Mucosa of descending colon (tissue), 3 donors: ENCODE data around the gene SEMA6A. TPM values are rescaled to one million over a fixed set of nuclear protein-coding genes. Genes with fewer than 3 reads are reported as not detected.

Experiments
- ATAC-seq: fragments of 200-7000 bp; cut with Tn5 transposase; one replicate; pipeline ENCODE4 v1.9.1; 2020; ENCODE audit warnings: mild to moderate bottlenecking, moderate library complexity
- DNase-seq, 3 donors: peaks; one replicate each; pipeline ENCODE4 v3.0.0-alpha.2; 2020
- H3K36me3 ChIP-seq: fragments of 200-600 bp; one replicate; pipeline ENCODE4 v1.8.0; 2021; ENCODE audit warnings: low read depth, mild to moderate bottlenecking
- H3K4me1 ChIP-seq: fragments of 200-600 bp; one replicate; pipeline ENCODE4 v1.8.0; 2021; ENCODE audit warnings: low read depth, mild to moderate bottlenecking
- H3K4me3 ChIP-seq: fragments of 200-600 bp; one replicate; pipeline ENCODE4 v1.8.0; 2021; ENCODE audit warnings: mild to moderate bottlenecking
- H3K9me3 ChIP-seq: fragments of 200-600 bp; one replicate; pipeline ENCODE4 v1.8.0; 2021; ENCODE audit warnings: mild to moderate bottlenecking
- intact Hi-C, 2 donors: fragments of 100-400 bp; cut with DNase I in 1 of 2; cut with micrococcal nuclease in 1 of 2; formaldehyde crosslinking; loops; one replicate each; pipeline versions ENCODE4 v1.11.0 to v1.11.1; 2022; cut with DNase I, micrococcal nuclease
- total RNA-seq, 3 donors: library from RNA; stranded (reverse); fragmentation: NEBNext Ultra II Directional in 2 of 3; extraction: Animal tissue kit (Norgen Biotek cat#: 25700) in 2 of 3; gene quantifications; one replicate each; pipeline versions ENCODE4 v1.2.1 to v1.2.4, GENCODE V29; 2021 to 2023
- TF ChIP-seq, protein P1 (sequence below): fragments of 200-600 bp; IDR thresholded peaks from one replicate; pipeline ENCODE4 v1.8.0; 2022; ENCODE audit warnings: antibody characterized with exemption, mild to moderate bottlenecking
- donor health status: DM: no; HTN: no; CAD: no; lungs with moderate emphysema.
- donor health status: DM: no; HTN: no; CAD: no.
- donor health status: DM: no; HTN: yes; CAD: no.

The SEMA6A gene
- total RNA-seq, 3 donors from 2014 or later = 90.0 to 137 (median 106) TPM

GRCh38 chr5:116564312-116564711 is 10.3 kb downstream of the SEMA6A start:
- ATAC-seq (no peak), DNase-seq (no peak)
- Histone ChIP-seq H3K9me3 (no peaks in the 10 kb centered on the region), H3K4me1 (peaks cover 8% of the 10 kb centered on the region), H3K4me3 (no peak overlapping the region), H3K36me3 (no peaks in the 10 kb centered on the region)
- intact Hi-C loops = no loop called here
- TF ChIP-seq, protein P1, sequence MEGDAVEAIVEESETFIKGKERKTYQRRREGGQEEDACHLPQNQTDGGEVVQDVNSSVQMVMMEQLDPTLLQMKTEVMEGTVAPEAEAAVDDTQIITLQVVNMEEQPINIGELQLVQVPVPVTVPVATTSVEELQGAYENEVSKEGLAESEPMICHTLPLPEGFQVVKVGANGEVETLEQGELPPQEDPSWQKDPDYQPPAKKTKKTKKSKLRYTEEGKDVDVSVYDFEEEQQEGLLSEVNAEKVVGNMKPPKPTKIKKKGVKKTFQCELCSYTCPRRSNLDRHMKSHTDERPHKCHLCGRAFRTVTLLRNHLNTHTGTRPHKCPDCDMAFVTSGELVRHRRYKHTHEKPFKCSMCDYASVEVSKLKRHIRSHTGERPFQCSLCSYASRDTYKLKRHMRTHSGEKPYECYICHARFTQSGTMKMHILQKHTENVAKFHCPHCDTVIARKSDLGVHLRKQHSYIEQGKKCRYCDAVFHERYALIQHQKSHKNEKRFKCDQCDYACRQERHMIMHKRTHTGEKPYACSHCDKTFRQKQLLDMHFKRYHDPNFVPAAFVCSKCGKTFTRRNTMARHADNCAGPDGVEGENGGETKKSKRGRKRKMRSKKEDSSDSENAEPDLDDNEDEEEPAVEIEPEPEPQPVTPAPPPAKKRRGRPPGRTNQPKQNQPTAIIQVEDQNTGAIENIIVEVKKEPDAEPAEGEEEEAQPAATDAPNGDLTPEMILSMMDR = no peak

DNA sequence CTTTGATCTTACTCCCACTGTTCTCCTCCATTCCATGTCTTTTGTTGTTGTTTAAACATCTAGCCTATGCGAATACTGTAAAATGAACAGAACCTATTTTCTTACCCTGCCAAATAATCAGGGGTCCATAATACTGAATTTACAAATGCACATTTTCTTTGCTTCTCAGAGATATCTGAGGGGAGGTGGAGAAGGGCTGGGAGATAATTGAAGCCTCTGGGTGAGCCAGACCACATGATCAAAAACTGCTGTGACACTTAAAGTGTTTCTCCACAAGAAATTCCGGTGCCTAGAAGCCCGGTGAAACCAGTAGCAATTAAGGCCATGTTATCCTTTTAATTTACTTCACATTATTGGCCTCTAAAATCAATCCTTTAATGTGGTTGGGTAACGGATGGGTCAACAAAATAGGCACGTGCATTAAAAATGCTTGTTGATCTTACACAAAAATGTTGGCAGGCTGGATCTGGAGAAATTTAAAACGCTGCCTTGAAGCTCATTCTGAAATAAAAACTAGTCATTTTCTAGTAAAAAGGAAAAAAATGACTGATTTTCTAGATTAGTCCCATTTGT is 10.8 kb downstream of the SEMA6A start:
- no peaks in the 10 kb centered on the region for H3K9me3 ChIP-seq
- H3K36me3 ChIP-seq = no peaks in the 10 kb centered on the region
- no peak for DNase-seq
- ATAC-seq = no peak
- H3K4me3 ChIP-seq = no peak overlapping the region
- peaks cover 8% of the 10 kb centered on the region for H3K4me1 ChIP-seq
- intact Hi-C loops = no loop called here
- TF ChIP-seq, protein P1 = no peak

- intact Hi-C loops = no loop called here
- DNase-seq (no peak), ATAC-seq (no peak)
- H3K36me3 ChIP-seq = no peaks in the 10 kb centered on the region
- H3K9me3 ChIP-seq = no peaks in the 10 kb centered on the region
- H3K4me3 ChIP-seq = no peak overlapping the region
- H3K4me1 ChIP-seq = peaks cover 13% of the 10 kb centered on the region
- TF ChIP-seq, protein P1 = no peak
Observed at GRCh38 chr5:116562669-116563068, 12.0 kb downstream of the SEMA6A start.

GRCh38 chr5:116561658-116562057 is 13.0 kb downstream of the SEMA6A start:
- Histone ChIP-seq H3K4me3 (no peak overlapping the region), H3K4me1 (peaks cover 12% of the 10 kb centered on the region), H3K9me3 (no peaks in the 10 kb centered on the region), H3K36me3 (no peaks in the 10 kb centered on the region)
- intact Hi-C loops = no loop called here
- DNase-seq = no peak
- no peak for ATAC-seq
- TF ChIP-seq, protein P1 = no peak

DNA sequence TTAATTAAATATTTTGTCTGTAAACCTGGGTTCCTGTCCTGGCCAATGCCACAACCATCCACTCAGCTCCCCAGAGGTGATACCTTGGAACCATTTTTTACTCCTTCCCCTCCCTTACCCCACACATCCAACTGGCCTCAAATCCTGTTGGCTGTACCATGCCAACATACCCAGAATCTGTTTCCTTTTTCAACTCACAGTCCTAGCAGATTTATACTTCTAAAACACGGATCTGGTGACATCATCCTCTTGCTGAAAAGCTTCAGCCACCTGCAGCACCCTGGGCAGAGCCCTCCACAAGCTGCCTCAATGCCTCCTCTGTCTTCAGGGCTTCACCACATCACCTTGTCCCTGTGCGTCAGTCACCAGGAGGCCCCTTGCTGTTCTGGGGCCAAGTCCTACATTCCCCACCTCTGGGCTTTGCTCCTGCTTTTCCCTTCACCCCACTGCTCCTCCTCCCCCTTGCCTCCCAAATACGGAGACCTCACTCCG is 14.9 kb downstream of the SEMA6A start:
- TF ChIP-seq, protein P1 = no peak
- no peaks in the 10 kb centered on the region for H3K36me3 ChIP-seq
- DNase-seq = no peak
- no peak for ATAC-seq
- H3K9me3 ChIP-seq = no peaks in the 10 kb centered on the region
- H3K4me3 ChIP-seq = no peak overlapping the region
- H3K4me1 ChIP-seq = peaks cover 19% of the 10 kb centered on the region
- intact Hi-C loops = loop anchor here in 1 of 2 donors (10.0 kb wide), 1 partner anchor 425 kb away; no protein-coding TSS in a partner anchor
